Body of pancreas (tissue), 4 donors: Measurements from ENCODE around the gene TTF1.

ENCODE experiments used
- CTCF ChIP-seq, 7 experiments: fragments of 450-650 bp in 4 of 7; fragments of 200-600 bp in 3 of 7; sonication (generic) in 3 of 7; IDR thresholded peaks; one replicate each; pipeline ENCODE4 v1.5.1; 2016 to 2019; ENCODE audit warnings: antibody characterized with exemption in 7 of 7
- POLR2A ChIP-seq, 3 donors: fragments of 450-650 bp; IDR thresholded peaks; one replicate each; pipeline ENCODE4 v1.6.1; 2016; ENCODE audit warnings: antibody characterized with exemption in 3 of 3, mild to moderate bottlenecking in 2 of 3

GRCh38 chr9:132387133-132387532 lies 19.5 kb downstream of the TTF1 start:
- TF ChIP-seq CTCF (IDR thresholded peaks at IDR 0.05) = no peak
- no peak for TF ChIP-seq POLR2A (IDR thresholded peaks at IDR 0.05)
